IMR-90 (cell line): Measurements from ENCODE around the gene TRPC6.

Experiments
- BHLHE40 ChIP-seq: fragments of 150-350 bp; IDR thresholded peaks from 2 replicates; pipeline ENCODE4 v1.6.1; 2016; ENCODE audit warnings: mild to moderate bottlenecking, low read depth, low read length
- CEBPB ChIP-seq: IDR thresholded peaks from 2 replicates; pipeline ENCODE4 v1.6.1; 2012; ENCODE audit warnings: low read depth, low read length, improper control_type of control experiment
- CHD1 ChIP-seq: IDR thresholded peaks from 2 replicates; pipeline ENCODE4 v1.6.1; 2012; ENCODE audit warnings: low read depth, low read length, improper control_type of control experiment
- CTCF ChIP-seq: conservative IDR thresholded peaks from 2 replicates; pipeline ENCODE4 v1.5.1; 2012; ENCODE audit warnings: mild to moderate bottlenecking, low read depth, low read length, improper control_type of control experiment
- ELK1 ChIP-seq: fragments of 150-350 bp; IDR thresholded peaks from 2 replicates; pipeline ENCODE4 v1.6.1; 2016; ENCODE audit warnings: low read depth, mild to moderate bottlenecking, low read length, moderate library complexity, borderline replicate concordance
- FOS ChIP-seq: fragments of 150-350 bp; IDR thresholded peaks from 2 replicates; pipeline ENCODE4 v1.6.1; 2016; ENCODE audit warnings: low read depth, low read length
- MAZ ChIP-seq: IDR thresholded peaks from 2 replicates; pipeline ENCODE4 v1.6.1; 2012; ENCODE audit warnings: low read depth, mild to moderate bottlenecking, low read length, improper control_type of control experiment, moderate library complexity, borderline replicate concordance
- MXI1 ChIP-seq: IDR thresholded peaks from 2 replicates; pipeline ENCODE4 v1.6.1; 2012; ENCODE audit warnings: low read depth, mild to moderate bottlenecking, low read length, moderate library complexity, borderline replicate concordance
- NFE2L2 ChIP-seq: fragments of 150-350 bp; IDR thresholded peaks from 2 replicates; pipeline ENCODE4 v1.6.1; 2016; ENCODE audit warnings: low read depth, mild to moderate bottlenecking, low read length
- POLR2A ChIP-seq: IDR thresholded peaks from 2 replicates; pipeline ENCODE4 v1.6.1; 2012; ENCODE audit warnings: mild to moderate bottlenecking, low read depth, low read length
- RAD21 ChIP-seq: IDR thresholded peaks from 2 replicates; pipeline ENCODE4 v1.6.1; 2012; ENCODE audit warnings: low read length, improper control_type of control experiment
- RCOR1 ChIP-seq: IDR thresholded peaks from 2 replicates; pipeline ENCODE4 v1.6.1; 2012; ENCODE audit warnings: mild to moderate bottlenecking, low read length, improper control_type of control experiment; ENCODE audit not compliant: insufficient replicate concordance
- RFX5 ChIP-seq: IDR thresholded peaks from 2 replicates; pipeline ENCODE4 v1.8.0; 2012; ENCODE audit warnings: low read depth, mild to moderate bottlenecking, low read length, moderate library complexity
- USF2 ChIP-seq: fragments of 150-350 bp; IDR thresholded peaks from 2 replicates; pipeline ENCODE4 v1.6.1; 2017; ENCODE audit warnings: mild to moderate bottlenecking, antibody characterized with exemption, low read length, low read depth

- TF ChIP-seq CTCF: no peak
- TF ChIP-seq CEBPB: no peak
- TF ChIP-seq POLR2A: no peak
- no peak for TF ChIP-seq FOS
- TF ChIP-seq USF2: no peak
- no peak for TF ChIP-seq NFE2L2
- TF ChIP-seq RAD21: no peak
- TF ChIP-seq CHD1: no peak
- no peak for TF ChIP-seq RFX5
- no peak for TF ChIP-seq ELK1
- TF ChIP-seq BHLHE40: no peak
- TF ChIP-seq RCOR1: no peak
- TF ChIP-seq MAZ: no peak
- no peak for TF ChIP-seq MXI1
These were observed 848 bp upstream of the TRPC6 start for GRCh38 chr11:101584655-101585054.
